Measurements from ENCODE around the gene PLEKHM3.
"Not testable (repeated sequence)": the region's sequence is repeated elsewhere in the genome, so short reads cannot be mapped to it uniquely, and the experiment has no call there.

PLEKHM3 gene

GRCh38 chr2:207920721-207921120, 104.6 kb downstream of the PLEKHM3 start:
- no peak for DNase-seq

DNA sequence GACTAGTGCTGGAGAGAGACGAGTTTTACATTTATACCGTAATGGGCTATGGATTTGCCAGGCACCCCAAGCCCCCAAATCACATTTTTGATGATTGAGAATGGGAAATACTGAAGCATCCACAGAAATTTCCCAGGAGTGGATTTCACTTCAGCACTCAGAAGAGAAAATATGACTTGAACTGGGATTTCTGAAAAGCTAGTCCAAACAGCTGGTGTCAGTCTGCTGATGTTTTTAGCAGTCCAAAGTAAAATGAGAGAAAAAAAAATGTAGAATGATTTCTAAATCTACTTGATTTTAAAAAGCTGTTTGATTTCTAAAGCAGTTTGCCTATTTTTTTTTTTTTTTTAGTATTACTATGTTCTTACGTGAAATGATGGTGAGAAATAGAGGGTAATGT, 105.0 kb downstream of the PLEKHM3 start:
- no peak for DNase-seq

DNA sequence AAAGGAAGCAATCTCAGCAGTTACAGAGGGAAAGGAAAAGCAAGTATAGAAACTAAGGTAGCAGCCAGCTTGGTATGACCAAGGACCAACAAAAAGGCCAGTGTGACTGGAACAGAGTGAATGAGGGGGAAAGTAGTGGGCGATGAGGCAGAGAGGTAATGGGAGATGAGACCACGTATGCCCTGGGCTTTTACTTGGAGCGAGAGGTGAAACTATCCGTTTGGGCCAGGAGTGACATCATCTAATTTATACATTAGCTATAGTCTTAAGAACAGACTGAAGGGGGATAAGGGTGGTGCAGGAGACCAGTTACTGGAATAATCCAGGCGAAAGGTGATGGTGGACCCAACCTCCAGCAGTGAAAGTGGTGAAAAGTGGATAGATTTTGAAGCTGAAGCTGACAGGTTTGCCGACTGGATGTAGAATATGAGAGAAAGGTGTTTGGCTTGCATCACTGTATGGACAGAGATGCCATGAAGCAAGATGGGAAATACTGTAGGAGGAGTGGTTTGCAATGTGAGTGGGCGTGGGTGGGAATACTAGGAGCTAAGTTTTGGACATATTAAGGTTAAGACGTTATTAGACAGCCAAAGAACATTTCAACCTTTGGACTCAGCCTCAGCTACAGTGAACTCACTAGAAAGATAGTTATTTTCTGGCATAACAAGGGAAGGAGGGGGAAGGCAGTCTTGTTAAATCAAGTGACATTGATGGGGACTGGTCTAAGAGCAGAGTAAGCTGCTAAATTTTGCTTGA, 106.0 kb downstream of the PLEKHM3 start:
- DNase-seq, result no peak

- no peak for DNase-seq
Observed at GRCh38 chr2:207914716-207915115, 110.6 kb downstream of the PLEKHM3 start.

DNA sequence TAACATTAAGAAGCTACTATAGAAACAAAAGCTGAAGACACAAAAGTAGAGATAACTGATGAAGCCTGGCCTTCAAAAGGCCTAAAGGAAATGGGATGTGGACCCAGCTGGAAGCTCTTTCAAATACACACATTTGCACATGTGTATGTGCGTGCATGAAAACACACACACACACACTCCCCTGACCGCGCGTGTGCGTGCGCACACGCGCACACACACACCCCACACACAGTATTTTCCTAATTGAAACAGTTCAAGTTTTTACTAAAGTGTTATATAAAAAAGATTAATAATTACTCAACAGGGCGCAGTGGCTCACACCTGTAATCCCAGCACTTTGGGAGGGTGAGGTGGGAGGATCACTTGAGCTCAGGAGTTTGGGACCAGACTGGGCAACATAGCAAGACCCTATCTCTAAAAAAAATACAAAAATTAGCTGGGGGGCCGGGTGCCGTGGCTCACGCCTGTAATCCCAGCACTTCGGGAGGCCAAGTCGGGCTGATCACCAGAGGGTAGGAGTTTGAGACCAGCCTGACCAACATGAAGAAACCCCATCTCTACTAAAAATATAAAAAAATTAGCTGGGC, 111.5 kb downstream of the PLEKHM3 start:
- no peak for DNase-seq

DNA sequence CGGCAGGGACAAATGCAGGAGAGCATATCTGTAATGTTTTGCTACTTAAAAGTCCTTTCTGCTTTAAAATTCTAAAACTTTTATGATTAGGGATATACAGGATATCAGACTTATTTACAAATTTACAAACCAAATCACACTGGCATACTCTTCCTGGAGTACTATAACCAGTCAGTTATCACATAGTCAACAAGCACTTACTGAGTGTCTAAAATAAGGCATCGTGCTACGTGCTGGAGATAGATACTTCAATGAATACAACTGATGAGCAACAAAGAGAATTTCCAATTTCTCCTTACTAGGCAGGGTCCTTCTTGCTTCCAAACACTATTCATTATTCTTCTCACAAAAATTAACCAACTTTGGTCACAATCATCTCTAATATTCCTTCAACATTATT, 113.5 kb downstream of the PLEKHM3 start:
- no peak for DNase-seq

DNA sequence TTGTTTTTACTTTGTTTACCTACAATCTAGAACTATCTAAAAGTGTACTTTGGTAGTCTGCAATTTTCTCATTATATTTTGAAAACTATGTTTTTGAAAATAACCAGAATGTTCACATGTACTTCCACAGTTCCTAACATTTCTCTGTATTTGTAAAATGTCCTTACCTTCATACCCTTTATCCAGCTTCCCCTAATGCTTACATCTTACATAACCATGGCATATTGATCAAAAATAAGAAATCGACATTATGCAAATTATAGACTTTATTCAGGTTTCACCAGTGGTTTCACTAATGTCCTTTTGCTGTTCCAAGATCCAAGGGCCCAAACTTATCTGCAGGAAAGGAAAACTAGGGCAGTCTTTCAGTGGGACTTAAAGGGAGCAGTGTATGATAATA, 114.1 kb downstream of the PLEKHM3 start:
- DNase-seq, result no peak

GRCh38 chr2:207906495-207906894, 118.8 kb downstream of the PLEKHM3 start:
- DNase-seq, result not testable (repeated sequence)

DNA sequence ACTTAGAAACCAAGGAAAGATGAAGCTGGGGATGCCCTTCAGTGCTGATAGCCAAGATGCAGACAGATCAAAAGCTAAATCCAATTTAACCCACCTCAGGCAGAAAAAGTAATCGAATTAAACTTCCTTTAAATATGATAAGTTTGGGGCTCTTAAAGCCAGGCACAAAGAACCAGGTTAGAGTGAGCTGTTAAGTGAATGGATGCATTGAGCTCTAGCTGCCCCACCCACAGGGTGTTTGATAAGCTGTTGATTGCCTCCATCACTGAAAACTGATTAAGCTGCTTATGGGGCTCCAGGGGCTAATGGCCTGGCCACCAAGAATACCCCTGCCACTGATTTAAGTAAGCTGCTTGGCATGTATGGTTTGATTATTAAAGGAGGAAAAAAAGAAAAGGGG, 119.8 kb downstream of the PLEKHM3 start:
- DNase-seq, result no peak

- no peak for DNase-seq
Observed at GRCh38 chr2:207903236-207903635, 122.1 kb downstream of the PLEKHM3 start.

DNA sequence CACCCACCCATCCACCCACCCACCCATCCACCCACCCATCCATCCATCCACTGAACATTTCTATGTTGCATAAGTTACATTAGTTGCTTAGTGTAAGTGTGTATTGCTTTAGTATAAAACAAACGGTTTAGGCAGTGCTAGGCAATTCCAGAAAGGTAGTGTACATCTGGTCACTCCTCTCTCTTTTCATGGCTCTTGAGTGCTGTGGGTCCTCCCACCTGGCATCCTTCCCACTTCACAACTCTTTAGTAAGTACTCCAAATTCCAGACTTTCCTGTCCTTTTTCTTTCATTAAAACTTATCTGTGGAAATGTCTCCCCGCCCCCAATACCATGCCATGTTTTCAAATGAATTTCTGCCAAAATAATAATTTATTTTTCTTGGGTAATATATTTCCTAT, 122.5 kb downstream of the PLEKHM3 start:
- peak; percentile 14 for DNase-seq

DNA sequence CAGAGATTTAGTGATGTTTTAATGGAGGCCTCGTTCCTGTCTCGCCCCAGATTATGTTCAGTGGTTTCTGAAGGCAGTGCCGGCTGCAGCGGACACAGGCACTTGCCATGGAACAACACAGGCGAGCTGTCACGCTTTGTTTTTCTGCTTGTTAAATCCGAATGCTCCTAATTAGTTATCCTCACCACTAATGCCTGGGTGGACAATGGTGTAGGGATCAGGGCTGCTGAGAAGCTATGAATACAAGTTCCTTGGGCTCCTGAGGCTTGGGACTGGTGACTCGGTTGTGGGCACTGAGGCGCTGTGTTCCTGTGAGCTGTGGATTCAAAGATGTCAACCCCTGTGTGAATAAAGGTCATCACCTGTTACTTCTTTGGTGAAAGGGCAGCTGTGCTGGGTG, 123.5 kb downstream of the PLEKHM3 start:
- no peak for DNase-seq

- DNase-seq, result no peak
Observed at GRCh38 chr2:207901401-207901800, 123.9 kb downstream of the PLEKHM3 start.

DNA sequence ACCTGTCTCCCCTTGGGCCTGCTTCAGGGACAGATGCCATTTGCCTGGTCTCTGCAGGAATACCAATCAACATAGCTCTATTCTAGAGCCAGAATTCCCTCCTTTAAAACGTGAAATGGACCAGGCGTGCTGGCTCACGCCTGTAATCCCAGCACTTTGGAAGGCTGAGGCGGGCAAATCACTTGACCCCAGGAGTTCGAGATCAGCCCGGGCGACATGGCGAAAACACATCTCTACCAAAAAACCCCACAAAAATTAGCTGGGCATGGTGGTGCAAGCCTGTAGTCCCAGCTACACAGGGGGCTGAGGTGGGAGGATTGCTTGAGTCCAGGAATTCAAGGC, 127.0 kb downstream of the PLEKHM3 start:
- DNase-seq, result no peak

- DNase-seq, result no peak
Observed at GRCh38 chr2:207897541-207898353, 127.6 kb downstream of the PLEKHM3 start.

GRCh38 chr2:207896525-207897285, 128.6 kb downstream of the PLEKHM3 start:
- DNase-seq, result no peak

DNA sequence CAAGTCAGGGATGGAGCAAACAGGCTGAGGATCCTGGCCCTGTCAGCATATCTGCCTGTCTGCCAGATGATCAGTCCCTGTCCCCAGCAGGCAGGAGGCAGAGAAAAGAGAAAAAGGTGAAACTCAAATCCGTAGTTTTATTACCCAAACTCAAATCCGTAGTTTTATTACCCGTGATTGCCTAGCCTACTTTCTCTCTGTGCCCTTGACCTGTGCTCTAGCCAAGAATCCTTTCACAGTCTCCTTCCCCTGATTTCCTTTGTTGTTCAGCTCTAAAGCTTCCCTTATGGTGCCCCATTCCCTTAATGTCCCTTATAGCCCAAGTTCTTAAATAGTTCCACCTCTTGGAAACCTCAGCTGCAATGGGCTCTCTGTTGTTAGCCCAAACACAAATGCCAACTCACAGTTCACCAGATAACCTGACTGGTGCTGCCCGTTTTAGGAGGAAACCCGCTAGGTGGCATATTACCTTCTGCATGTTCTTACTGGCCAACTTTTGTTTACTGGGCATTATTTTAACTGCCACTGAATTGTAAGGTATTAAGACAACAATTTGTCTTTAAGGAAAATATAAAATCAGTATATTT, 130.0 kb downstream of the PLEKHM3 start:
- no peak for DNase-seq

DNA sequence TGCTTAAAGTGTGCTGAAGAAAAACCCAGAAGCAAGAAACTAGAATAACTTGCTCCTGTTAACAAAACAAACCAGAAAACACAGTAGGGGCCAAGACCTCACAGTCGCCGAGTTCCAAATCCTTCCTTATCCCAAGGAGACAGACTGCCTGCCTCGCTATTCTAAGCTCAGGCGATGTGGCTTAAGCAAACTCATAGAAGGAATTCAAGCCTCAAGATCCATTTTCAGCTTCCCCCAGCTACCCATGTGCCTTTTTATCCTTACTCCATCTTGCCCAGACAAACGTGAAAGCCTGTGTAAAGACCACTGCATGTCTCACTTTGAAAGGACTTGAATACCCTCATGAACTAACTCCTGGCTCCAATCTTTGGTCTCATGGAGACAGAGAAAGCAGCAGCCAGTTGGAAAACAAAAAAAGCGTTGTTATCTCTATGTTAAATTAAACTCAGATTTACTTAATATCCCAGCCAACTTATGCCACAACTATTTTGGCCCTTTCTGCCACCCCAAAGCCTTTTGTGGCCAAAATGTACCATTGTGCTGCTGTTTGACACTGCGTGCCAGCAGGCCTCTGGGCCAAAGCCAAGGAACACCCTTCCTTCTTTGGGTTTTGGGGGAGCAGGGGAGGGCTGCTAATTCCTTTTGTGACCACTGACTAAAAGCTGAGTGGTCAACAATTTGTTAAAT, 132.5 kb downstream of the PLEKHM3 start:
- DNase-seq, result no peak

GRCh38 chr2:207891086-207891844, 134.1 kb downstream of the PLEKHM3 start:
- DNase-seq, result no peak

GRCh38 chr2:207887500-207887899, 137.8 kb downstream of the PLEKHM3 start:
- DNase-seq, result no peak

- DNase-seq, result no peak
Observed at GRCh38 chr2:207885010-207885409, 140.3 kb downstream of the PLEKHM3 start.

- DNase-seq, result no peak
Observed at GRCh38 chr2:207884127-207884526, 141.2 kb downstream of the PLEKHM3 start.
